Purkinje cell (primary cell): ENCODE measurements around the gene H2AZ1. TPM values are rescaled to one million over a fixed set of nuclear protein-coding genes. Genes with fewer than 3 reads are reported as not detected.

ENCODE experiments used
- polyA plus RNA-seq: library from polyadenylated mRNA; unstranded; fragments of >200 nt; fragmentation: Nextera tagmentation; gene quantifications from 2 replicates; pipeline ENCODE4 v1.2.1, GENCODE V29; 2014

The H2AZ1 gene
- polyA plus RNA-seq = 741 and 867 TPM in 2 replicates

DNA sequence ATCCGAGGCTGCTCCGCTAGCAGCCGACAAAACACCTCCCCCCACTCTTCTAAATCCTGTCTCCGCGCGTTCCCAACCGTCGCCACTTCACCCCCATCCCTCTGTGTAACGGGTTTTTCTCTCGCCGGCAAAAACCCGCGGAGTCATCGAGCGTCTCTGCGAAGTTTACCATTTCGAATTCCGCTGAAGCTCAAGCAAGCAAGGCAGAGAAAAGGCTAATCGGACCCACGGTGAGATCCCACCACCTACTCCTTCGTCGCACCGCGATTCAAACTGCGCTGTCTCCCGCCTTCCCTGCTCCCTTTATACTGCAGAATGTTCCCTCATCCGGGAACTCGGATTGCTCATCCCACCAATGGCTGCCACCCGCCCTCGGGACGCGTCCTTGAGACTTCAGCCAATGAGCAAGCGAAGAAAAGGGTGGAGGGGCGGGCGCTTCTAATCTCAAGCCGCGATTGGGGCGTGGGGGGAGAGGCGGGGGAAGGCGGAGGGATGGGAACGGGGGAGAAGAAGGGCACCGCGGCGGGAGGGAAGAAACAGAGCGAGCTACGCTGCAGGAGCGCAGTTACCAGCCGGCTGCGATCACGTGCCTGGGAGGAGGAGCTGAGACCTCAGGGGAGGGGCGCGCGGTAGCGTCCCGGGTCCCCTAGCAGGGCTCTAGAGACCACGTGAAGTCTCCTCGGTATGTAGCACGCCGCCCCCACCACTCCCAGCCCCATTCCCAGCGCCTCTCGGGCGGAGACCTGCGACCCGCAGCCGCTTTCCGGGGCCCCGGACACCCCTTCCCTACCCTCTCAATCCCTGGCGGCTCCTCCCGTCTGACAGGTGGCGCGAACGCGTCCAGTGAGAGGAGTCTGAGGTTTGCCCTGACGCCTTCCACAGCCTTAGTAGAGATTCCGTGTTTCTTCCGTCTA, at the start of gene H2AZ1:
H2AZ1 (minus strand) TSS at position 277 of the 914 bp plus-strand sequence; CDS start at position 172, 105 bp downstream.

DNA sequence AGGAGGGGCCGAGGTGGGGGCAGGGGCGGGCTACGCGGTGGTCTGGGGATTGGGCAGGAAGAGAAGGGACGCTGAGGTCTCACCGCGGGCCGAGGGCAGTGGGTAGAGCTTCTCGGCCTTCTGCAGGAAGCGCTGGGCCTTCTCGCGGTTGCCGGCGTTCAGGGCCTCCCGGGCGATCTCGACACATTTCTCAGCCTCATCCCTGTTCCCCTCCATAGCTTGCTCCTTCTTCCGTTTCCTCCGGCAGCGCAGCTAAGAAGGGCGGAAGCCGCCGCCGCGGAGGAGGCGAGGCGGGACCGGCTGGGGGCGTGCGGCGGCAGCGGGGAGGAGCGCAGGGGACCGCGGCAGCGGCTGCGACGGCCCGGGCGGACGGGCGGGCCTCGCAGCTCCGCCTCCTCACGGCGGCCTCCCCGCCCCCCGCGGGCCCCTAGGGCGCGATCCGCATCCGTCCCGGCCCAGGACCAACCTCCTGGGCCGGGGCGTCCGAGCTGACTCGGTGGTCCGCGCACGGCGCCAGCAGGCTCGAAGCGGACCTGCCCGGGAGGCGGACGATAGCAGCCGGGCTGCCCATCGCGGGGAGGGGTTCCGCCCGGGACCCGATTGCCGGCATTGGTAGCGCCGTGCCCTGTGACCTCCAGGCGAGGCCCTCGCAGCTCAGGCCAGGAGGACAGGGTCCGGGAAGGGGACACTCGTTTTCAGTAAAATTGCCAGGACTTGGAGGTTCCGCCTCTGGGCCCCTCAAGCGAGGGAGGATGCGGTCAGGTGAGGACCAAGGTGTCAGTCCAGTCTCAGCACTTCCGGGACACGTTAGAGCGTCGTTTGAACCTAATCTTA, 3.5 kb downstream of the H2AZ1 start, which contains the start of gene DNAJB14:
DNAJB14 (minus strand) TSS at position 263 of the 834 bp plus-strand sequence; CDS start at position 216, 47 bp downstream.

Other genes starting within 250 kb of the H2AZ1 start
- not detected in 2 replicates for gene DAPP1, start 133.4 kb downstream of the H2AZ1 start, polyA plus RNA-seq
- gene LAMTOR3, start 55.8 kb downstream of the H2AZ1 start, polyA plus RNA-seq = 207 and 212 TPM in 2 replicates
- gene DNAJB14, start 3.7 kb downstream of the H2AZ1 start, polyA plus RNA-seq = 156 and 160 TPM in 2 replicates
- gene DDIT4L, start 240.2 kb upstream of the H2AZ1 start, polyA plus RNA-seq = 1.8 and 2.9 TPM in 2 replicates